Measurements from ENCODE around the gene ECHDC3.
A peak's percentile ranks its signal among the peaks of the same experiment; 100 is the strongest.
"Not testable (repeated sequence)": the region's sequence is repeated elsewhere in the genome, so short reads cannot be mapped to it uniquely, and the experiment has no call there.

The ECHDC3 gene, protein sequence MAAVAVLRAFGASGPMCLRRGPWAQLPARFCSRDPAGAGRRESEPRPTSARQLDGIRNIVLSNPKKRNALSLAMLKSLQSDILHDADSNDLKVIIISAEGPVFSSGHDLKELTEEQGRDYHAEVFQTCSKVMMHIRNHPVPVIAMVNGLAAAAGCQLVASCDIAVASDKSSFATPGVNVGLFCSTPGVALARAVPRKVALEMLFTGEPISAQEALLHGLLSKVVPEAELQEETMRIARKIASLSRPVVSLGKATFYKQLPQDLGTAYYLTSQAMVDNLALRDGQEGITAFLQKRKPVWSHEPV

DNA sequence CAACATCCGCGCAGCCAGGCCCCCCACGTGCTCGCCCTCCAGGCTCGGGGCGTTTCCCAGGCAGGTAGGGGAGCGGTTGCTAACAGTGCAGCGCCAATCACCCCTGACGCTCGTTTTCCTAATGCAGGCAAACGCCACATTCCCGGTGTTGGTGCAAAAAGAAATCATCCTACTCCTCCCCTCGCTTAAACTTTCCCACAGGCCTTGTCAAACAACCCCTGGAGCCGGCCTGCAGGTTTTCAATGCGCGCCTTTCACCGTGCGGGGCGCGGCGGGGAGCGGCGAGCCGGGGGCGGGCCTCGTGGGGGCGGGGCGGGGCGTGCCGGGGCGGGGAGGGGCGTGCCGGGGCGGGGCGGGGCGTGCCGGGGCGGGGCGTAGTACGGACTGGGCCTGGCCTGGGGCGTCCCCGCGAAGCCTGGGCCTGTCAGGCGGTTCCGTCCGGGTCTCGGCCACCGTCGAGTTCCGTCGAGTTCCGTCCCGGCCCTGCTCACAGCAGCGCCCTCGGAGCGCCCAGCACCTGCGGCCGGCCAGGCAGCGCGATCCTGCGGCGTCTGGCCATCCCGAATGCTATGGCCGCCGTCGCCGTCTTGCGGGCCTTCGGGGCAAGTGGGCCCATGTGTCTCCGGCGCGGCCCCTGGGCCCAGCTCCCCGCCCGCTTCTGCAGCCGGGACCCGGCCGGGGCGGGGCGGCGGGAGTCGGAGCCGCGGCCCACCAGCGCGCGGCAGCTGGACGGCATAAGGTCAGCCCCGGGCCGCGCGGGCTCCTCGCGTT, at the start of gene ECHDC3:
Gene ECHDC3, plus strand, starts transcription at position 374 of the 770 bp plus-strand sequence. Its CDS starts 195 bp downstream, at position 569.
- DNase-seq, result peak; percentile 70

DNA sequence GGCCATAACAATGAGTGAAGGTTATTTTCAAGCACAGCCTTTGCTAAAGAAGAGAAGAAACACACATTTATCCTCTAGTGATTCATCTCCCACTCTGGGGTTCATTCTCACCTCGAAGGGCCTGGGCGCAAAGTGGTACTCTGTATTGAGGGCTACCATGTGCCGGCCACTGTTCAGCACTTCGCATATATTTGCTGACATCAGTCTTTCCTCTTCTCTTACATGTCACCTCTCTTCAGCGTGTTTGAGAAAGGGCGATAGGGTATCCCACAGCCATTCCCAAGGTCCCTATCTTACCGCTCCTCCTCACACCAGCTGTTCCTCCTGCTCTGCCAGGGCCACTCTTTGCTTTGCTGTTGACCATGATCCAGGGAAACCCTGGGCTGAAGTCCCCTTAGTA, 48.8 kb upstream of the ECHDC3 start:
- no peak for DNase-seq

DNA sequence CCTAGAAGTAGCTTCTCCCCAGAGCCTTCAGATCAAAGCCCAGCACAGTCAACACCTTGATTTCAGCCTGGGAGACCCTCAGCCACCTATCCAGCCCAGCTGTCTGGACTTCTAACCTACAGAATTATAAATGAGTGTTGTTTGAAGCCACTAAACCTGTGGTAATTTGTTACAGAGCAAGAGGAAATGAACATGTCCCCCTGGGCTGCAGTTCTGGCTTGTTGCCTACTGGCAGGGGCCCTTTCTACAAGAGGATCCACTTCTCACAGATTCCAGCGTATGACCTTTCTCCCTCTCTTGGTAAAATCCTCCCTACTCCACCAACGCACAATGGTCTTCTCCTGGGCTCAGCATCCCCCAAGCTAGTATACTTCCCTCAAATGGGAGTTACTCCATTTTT, 46.4 kb upstream of the ECHDC3 start:
- no peak for DNase-seq

DNA sequence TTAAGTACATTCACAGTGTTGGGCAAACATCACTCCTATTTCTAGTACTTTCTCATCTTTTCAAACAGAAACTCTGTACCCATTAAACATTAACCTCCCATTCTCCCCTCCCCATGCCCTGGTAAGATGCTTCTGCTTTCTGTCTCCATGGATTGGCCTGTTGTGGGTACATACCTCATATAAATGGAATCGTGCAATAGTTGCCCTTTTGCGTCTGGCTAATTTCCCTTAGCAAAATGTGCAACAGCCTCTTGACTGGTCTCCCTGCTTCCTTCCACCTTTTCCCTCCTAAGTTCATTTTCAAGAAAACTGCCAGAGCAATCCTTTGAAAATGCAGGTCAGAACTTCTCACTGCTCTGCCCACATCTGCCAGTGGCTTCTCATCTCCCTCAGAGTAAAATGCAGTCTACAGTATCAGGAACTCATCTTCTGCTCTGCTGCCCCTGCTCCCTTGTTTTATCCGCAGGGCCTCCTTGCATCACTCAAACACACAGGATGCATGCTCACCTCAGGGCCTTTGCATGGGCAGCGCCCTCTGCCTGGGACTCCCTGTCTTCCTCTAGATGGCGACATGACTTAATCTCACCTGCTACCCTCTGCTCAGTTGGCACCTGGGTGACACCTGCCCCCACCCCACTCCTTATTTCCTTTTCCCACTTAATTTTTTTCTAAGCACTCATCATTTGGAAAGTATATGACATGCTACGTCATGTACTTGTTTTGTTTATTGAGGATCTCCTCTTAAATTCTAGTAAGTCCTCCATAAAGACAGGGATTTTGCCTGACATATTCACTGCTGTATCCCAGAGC, 44.3 kb upstream of the ECHDC3 start:
- no peak for DNase-seq

DNA sequence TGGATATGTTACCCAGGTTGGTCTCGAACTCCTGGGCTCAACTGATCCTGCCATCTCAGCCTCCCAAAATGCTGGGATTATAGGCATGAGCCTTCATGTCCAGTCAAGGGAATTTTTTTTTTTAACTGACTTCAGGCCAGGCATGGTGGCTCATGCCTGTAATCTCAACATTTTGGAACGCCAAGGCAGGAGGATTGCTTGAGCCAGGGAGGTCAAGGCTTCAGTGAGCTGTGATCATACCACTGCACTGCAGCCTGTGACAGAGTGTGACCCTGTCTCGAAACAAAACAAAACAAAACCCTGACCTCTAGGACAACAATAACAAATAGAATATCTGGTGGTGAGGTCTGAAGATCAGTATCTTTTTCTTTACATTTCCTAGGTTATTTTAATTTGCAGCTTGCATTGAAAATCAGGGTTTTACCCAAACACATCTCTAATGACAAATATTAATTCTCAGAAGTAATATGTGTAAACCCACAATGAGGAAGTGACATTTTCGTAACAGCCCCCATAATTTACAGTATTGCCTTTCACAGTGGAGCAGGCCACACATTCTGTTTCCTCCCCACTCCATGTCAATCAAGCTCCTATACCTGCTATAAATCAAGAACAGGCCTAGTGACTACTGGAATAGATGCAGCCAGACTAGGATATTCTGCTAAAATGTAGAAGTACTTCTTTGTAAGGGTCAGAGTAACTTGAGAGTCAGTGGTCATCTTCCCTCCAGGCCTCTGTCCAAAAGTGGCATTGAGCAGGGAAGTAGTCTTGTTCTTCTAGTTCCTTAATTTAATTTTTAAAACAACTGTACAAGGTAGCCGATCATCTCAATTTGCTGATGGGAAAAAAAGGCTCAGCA, 43.3 kb upstream of the ECHDC3 start:
- DNase-seq, result peak; percentile 79

DNA sequence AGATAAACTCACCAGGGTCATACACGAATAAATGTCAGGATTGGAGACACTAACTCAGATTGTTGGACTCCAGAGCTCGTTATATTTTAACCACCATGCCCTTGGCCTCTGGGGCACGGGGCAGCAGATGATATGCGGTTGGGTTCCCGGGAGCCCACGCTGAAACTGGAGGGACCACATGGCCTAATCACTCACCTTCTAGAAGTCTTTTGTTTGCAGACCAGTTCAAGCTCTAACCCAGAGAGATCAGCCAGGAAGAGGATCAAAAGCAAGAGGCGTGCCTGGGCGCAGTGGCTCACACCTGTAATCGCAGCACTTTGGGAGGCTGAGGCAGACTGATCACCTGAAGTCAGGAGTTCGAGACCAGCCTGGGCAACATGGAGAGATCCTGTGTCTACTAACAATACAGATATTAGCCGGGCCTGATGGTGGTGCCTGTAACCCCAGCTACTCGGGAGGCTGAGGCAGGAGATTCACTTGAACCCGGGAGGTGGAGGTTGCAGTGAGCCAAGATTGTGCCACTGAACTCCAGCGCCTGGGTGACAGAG, 42.6 kb upstream of the ECHDC3 start:
- no peak for DNase-seq

DNA sequence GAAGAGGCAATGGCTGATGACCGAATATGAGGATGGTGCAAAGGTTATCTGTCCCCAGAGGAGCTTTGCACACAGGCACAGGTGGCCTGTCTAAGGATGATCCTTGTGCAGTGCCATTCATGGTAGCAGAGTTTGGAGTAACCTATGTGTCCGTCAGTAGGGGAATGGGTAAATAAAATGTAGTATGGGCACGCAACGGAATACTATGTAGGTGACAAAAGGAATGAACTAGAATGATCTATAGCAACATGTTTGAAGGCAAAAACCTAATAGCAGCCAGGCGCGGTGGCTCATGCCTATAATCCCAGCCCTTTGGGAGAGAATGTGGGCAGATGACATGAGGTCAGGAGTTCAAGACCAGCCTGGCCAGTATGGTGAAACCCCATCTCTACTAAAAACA, 41.6 kb upstream of the ECHDC3 start:
- DNase-seq, result no peak

DNA sequence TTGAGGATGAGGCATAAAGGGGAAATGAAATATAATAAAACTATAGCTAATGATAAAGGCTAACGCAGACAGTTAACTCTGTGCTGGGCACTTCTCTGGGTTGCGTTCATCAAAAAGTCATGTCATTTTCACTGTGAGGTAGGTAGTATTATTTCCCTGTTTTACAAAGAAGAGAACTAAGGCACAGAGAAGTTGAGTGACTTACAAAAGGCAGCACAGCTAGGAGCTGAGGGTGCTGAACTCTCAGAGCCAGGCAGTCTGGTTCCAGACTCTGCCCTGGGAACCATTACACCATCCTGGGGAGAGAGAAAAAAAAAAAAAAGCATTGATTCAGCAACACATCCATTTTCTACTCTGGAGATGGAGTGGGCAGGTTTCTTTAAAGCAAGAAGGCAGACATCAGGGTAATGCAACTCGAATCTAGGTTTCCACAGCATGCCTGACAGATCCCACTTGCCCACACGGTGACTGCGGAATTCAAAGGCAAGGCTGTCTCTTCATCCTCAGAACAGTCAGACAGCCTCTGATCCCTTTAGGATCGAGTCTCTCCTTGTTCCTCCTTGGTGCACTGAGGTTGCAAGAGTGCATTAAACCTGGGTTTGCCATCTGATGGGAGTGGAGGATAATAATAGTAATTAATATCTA, 40.6 kb upstream of the ECHDC3 start:
- DNase-seq, result no peak

DNA sequence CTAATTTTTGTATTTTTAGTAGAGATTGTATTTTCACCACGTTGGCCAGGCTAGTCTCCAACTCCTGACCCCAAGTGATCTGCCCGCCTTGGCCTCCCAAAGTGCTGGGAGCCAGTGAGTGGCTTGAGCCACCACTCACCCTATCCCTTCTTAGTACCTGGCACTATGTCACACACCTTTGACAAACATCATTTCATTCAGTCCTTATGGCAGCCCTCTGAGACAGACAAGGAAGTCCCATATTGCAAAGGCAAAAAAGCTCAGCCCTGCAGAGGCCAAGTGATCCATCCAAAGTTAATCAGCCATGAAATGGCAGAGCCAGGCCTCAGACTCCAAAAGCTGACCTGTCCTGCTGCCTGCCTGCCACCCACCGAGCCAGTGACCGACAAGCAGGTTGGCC, 39.9 kb upstream of the ECHDC3 start:
- DNase-seq, result no peak

DNA sequence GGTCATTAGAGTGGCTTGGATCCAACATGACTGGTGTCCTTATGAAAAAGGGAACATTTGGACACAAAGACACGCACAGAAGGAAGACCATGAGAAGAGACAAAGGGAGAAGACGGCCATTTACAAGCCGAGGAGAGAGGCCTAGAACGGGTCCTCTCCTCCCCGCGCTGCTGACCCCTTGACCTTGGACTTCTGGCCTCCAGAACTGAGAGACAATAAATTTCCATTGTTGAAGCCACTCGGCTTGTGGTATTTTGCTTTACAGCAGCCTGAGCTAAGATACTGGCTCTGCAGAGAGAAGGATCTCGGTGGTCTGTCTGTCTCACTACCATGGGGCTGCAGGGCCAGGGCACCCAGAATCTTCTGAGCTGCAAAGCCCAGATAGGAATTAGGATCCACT, 38.1 kb upstream of the ECHDC3 start:
- DNase-seq, result no peak

DNA sequence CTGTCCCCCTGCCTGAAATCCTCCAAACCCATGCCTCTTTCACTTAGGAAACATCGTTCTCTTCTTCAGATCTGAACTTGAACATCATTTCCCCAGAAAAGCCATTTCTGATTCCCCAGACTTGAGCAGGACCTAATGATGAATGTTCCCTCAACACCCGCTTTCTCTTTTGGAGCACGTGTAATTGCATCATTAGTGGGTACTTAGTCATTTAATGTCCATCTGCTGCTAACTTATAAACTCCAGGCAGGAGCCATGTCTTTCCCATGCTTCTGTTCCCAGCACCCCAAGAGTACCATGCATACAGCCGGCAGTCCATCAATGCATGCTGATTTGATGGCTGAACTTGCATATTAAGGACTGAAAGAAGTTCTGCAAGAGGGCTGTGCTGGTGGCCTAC, 36.5 kb upstream of the ECHDC3 start:
- DNase-seq, result no peak

DNA sequence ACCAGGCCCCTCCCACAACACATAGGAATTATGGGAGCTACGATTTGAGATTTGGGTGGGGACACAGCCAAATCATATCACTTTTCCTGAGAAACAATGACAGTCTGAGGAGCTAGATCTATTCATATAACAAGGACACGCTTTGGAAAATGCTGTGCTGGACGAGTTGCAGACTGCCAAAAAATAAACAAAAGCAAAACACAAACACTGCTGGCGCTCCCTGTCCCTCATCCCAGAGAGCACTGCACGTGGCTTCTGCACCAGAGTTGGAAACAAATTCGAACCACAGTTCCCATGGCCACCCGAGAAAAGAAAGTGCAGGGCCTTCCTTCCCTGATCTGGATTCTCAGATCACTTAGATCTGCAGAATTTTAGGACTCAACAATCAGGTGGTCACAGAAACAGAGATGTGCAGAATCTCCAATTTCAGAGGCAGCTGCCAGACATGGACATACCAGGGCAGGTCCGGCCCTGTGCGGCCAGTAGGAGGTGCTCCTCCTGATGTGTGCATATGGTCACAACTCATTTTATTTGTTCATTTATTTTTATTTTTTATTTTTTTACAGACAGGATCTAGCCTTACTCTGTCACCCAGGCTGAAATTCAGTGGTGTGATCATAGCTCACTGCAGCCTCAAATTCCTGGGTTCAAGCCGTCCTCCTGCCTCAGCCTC, 35.2 kb upstream of the ECHDC3 start:
- no peak for DNase-seq

DNA sequence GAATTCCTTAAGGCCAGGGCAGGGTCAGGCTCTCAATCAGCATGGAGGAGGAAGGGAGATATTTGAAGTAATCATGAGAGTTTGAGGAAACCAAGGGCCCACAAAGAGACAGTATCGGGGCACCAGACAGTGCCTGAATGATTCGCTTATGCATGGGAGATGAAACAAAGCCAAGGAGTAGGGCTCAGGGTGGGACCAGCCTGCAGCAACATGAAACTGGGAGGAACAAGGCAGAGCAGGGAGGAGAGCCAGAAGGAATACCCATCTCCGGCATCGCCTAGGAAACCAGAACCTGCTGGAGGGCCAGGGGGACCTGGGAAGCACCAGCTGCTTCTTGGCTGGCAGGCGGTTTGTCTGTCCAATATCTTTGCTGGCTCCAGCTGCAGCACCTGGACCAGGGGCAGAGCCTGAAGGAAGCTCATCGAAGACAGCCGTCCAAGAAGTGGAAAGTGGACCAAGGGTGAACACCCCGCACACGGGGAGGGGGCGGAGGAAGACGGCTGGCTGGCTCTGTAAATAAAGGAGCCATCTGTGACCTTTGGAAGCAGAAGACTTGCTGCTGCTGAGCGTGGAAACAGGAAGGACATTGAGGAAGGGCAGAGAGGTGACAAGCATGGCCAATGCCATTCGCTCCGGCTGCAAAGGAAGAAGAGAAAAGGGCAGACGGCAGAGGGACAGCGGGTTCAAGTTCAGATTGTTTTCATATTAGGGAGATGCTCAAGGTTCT, 34.4 kb upstream of the ECHDC3 start:
- no peak for DNase-seq

DNA sequence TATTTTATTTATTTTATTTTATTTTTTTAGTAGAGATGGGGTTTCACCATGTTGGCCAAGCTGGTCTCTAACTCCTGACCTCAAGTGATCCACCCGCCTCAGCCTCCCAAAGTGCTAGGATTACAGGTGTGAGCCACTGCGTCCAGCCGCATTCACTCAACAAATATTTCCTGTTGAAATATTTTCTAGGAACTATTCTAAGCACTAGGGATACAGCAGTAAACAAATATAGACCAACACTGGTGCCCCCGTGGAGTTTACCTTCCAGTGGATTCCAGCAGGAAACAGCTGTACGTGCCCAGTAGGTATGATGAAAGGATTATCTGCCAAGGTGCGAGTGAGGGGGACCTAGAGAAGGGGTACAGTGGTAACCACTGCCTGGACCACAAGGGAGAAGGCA, 33.4 kb upstream of the ECHDC3 start:
- DNase-seq, result not testable (repeated sequence)

DNA sequence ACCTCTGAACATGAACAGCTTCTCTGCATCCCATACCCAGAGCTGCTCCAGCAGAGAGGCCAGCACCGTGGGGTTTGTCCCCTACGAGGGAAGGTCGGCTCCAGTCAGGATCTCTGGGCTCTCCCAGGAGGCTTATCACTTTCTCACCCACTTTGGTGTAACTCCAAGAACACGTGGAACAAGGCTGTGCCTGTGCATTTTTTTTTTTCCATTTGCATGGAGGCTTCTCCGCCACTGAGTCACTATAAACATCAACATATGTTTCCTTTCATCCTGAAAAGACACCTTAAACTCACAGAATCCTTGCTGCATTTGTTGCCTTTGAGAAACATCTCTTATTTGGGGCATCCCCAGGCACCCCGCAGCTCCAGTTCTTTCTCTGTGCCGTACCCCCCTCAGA, 29.4 kb upstream of the ECHDC3 start:
- DNase-seq, result no peak

DNA sequence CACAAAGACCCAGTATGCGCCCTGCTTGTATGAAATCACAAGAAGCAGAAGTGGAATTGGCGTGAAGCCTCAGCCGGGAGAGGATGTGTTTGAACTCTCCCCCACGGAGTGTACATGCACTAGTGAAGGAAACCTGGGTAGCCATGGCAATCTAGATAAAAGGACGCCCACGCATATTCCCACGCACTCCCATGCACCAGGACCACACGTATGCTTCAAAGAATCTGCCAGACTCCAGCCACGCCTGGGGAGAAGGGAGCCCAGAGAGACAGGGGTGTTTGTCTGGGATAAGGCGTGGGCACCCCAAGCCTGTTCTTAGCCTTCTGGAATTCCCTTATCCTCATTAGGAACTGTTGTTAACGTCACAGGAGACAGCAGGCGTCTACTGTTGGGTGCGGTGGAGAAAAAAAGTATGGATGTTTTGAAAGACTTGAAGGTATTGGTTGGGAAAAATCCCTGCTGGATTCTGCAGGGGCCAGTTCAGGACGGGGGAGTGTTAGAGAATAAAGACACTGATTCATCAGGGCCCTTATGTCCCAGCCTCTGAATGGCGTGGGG, 28.9 kb upstream of the ECHDC3 start:
- DNase-seq, result peak; percentile 66

DNA sequence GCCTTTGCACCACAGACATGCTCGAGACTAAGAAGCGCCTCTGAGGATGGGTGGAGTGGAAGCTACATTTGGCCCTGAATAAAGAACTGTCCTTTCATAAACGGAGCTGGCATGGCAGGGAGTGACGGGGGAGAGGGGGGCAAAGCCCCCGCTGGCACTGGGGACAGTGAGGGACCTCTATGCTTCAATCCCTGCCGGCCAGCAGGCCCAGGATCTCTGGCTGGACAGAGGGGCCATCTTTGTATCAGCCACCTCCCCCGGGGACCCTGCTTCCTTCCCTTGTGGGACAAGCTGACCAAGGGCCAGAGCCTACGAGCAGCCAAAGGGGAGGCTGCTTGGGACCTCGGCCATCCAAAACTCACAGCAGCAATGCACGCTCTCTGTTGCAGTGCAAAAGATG, 28.2 kb upstream of the ECHDC3 start:
- no peak for DNase-seq

DNA sequence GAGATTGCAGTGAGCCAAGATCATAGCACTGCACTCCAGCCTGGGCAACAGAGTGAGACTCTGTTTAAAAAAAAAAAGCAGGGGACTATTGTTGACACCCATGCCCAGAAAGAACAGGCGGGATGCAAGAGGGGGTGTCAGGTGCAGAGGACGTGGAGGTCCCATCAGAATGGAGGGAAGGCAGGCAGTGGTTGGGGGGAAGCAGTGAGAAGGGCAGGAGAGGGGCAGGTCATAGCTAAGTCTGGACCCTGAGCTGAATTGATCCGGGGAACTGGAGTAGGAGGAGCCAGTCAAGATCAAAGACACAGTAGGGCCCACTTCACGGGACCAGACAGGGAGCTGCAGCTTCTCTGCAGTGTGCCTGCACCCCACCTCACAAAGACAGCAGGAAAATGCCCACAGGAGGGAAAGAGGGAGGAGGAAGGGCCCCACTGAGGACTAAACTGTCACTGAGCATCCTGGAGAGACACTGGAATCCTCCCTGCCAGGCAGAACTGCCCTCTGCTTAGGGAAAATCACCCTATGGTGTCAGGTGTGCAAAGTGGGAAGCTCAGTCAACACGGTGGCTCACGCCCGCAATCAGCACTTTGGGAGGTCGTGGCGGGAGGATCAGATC, 27.3 kb upstream of the ECHDC3 start:
- no peak for DNase-seq

DNA sequence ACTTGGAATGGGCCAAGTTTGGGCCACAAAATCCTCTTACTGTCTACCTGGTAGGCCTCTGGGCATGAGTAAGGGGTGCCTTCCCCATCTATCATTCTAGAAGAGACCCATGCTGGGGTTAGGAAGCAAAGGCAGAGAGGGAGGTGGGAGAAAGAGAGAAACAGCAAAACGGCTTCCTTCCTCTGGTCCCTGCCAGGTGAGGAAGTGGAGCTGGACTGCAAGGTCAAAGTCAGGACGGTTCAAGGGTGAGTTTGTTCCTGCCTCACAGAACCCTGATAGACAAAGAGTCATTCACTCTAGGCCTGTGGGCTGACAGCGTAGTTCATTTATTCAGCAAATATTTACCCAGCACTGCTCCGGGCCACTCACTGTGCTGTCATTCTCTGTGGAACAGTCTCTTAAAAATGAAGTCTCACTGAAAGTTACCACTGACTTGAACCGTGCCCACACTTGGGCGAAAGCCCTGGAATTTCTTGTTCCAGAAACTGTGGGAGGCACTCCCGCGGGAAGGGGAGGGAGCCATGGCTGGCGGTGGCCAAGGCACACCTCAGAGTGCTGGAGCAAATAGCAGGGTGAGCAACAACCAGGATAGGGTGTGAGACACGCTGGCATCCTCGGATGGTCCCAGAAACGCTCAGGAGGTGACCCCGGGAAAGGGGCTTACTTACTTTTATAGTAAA, 26.2 kb upstream of the ECHDC3 start:
- DNase-seq, result no peak

Data from hematopoietic multipotent progenitor cell treated with erythropoietin and hydrocortisone succinate and interleukin-3 and kit ligand, for 4 days (in vitro differentiated cells).